H9 (cell line): ENCODE results near the gene CDH4. TPM values are rescaled to one million over a fixed set of nuclear protein-coding genes. Genes with fewer than 3 reads are reported as not detected.

Experiments used
- DNase-seq: peaks from one replicate; pipeline ENCODE4 v3.0.0-alpha.2; 2017
- H2AFZ ChIP-seq: one replicate; pipeline ENCODE4 v1.6.1; 2013; ENCODE audit warnings: mild to moderate bottlenecking, low read length, control low read depth, moderate library complexity
- H2AK5ac ChIP-seq: 2 replicates; pipeline ENCODE4 v1.6.1; 2013; ENCODE audit warnings: low read length, control low read depth, mixed read lengths; ENCODE audit not compliant: insufficient read length
- H2BK120ac ChIP-seq: one replicate; pipeline ENCODE4 v1.6.1; 2013; ENCODE audit warnings: low read depth, mild to moderate bottlenecking, low read length, control low read depth, inconsistent platforms; ENCODE audit not compliant: poor library complexity, severe bottlenecking
- H2BK12ac ChIP-seq: 2 replicates; pipeline ENCODE4 v1.6.1; 2013; ENCODE audit warnings: low read length, control low read depth, mixed read lengths, low read depth; ENCODE audit not compliant: insufficient read length
- H2BK15ac ChIP-seq: 2 replicates; pipeline ENCODE4 v1.6.1; 2013; ENCODE audit warnings: low read depth, low read length, control low read depth
- H2BK20ac ChIP-seq: one replicate; pipeline ENCODE4 v1.6.1; 2013; ENCODE audit warnings: low read depth, mild to moderate bottlenecking, low read length, control low read depth, inconsistent platforms; ENCODE audit not compliant: poor library complexity, severe bottlenecking
- H2BK5ac ChIP-seq: 2 replicates; pipeline ENCODE4 v1.6.1; 2013; ENCODE audit warnings: low read length, control low read depth, mixed read lengths; ENCODE audit not compliant: insufficient read length
- H3K14ac ChIP-seq: 2 replicates; pipeline ENCODE4 v1.6.1; 2013; ENCODE audit warnings: low read length, control low read depth; ENCODE audit not compliant: insufficient read depth
- H3K18ac ChIP-seq: 2 replicates; pipeline ENCODE4 v1.6.1; 2013; ENCODE audit warnings: low read depth, mild to moderate bottlenecking, mixed read lengths, low read length, control low read depth; ENCODE audit not compliant: insufficient read length
- H3K23ac ChIP-seq: 2 replicates; pipeline ENCODE4 v1.6.1; 2013; ENCODE audit warnings: low read length, control low read depth, mixed read lengths, low read depth; ENCODE audit not compliant: insufficient read length
- H3K23me2 ChIP-seq: 2 replicates; pipeline ENCODE4 v1.6.1; 2013; ENCODE audit warnings: low read depth, mild to moderate bottlenecking, mixed read lengths, low read length, control low read depth; ENCODE audit not compliant: insufficient read length, poor library complexity, severe bottlenecking
- H3K27ac ChIP-seq: 2 replicates; pipeline ENCODE4 v1.5.1; 2013; ENCODE audit warnings: low read length, control low read depth, mixed read lengths, low read depth; ENCODE audit not compliant: insufficient read length
- H3K27me3 ChIP-seq: 2 replicates; pipeline ENCODE4 v1.6.1; 2013; ENCODE audit warnings: low read length, control low read depth, inconsistent platforms; ENCODE audit not compliant: insufficient read depth
- H3K4ac ChIP-seq: 2 replicates; pipeline ENCODE4 v1.6.1; 2013; ENCODE audit warnings: low read depth, mild to moderate bottlenecking, control low read depth, inconsistent platforms, low read length, moderate library complexity
- H3K4me1 ChIP-seq: 2 replicates; pipeline ENCODE4 v1.6.1; 2013; ENCODE audit warnings: low read length, control low read depth, inconsistent platforms; ENCODE audit not compliant: insufficient read depth
- H3K4me2 ChIP-seq: 2 replicates; pipeline ENCODE4 v1.6.1; 2013; ENCODE audit warnings: low read length, control low read depth, mixed read lengths; ENCODE audit not compliant: insufficient read length, insufficient read depth
- H3K56ac ChIP-seq: 2 replicates; pipeline ENCODE4 v1.6.1; 2013; ENCODE audit warnings: low read depth, mild to moderate bottlenecking, mixed read lengths, low read length, control low read depth; ENCODE audit not compliant: insufficient read length
- H3K79me1 ChIP-seq: 2 replicates; pipeline ENCODE4 v1.6.1; 2013; ENCODE audit warnings: low read depth, mild to moderate bottlenecking, moderate library complexity, low read length, control low read depth, inconsistent platforms; ENCODE audit not compliant: insufficient read depth, poor library complexity, severe bottlenecking
- H3K79me2 ChIP-seq: 2 replicates; pipeline ENCODE4 v1.6.1; 2013; ENCODE audit warnings: low read length, control low read depth, inconsistent platforms; ENCODE audit not compliant: insufficient read depth
- H3K9ac ChIP-seq: 2 replicates; pipeline ENCODE4 v1.6.1; 2013; ENCODE audit warnings: low read length, control low read depth, mixed read lengths; ENCODE audit not compliant: insufficient read length; ENCODE audit errors: extremely low read depth
- H3K9me3 ChIP-seq: one replicate; pipeline ENCODE4 v1.6.1; 2013; ENCODE audit warnings: low read depth, low read length, inconsistent platforms; ENCODE audit not compliant: control insufficient read depth
- H3T11ph ChIP-seq: one replicate; pipeline ENCODE4 v1.6.1; 2013; ENCODE audit warnings: mild to moderate bottlenecking, low read length, control low read depth, inconsistent platforms
- H4K20me1 ChIP-seq: one replicate; pipeline ENCODE4 v1.6.1; 2013; ENCODE audit not compliant: control insufficient read depth, insufficient read length, insufficient read depth
- H4K5ac ChIP-seq: 2 replicates; pipeline ENCODE4 v1.6.1; 2013; ENCODE audit warnings: low read depth, mild to moderate bottlenecking, mixed read lengths, low read length, control low read depth; ENCODE audit not compliant: insufficient read length
- H4K8ac ChIP-seq: replicated peaks from 2 replicates; pipeline ENCODE4 v1.6.1; 2013; ENCODE audit warnings: low read length, control low read depth, mixed read lengths, low read depth; ENCODE audit not compliant: insufficient read length
- H4K91ac ChIP-seq: 2 replicates; pipeline ENCODE4 v1.6.1; 2013; ENCODE audit warnings: low read depth, mild to moderate bottlenecking, moderate library complexity, mixed read lengths, low read length, control low read depth; ENCODE audit not compliant: insufficient read length
- H3K27ac Mint-ChIP-seq, 3 experiments: 2 replicates in 2 of 3; 3 replicates in 1 of 3; pipeline ENCODE4 v1.8.0; 2020 to 2021; ENCODE audit warnings: mixed read lengths in 3 of 3, mild to moderate bottlenecking in 1 of 3, moderate library complexity in 1 of 3
- H3K27me3 Mint-ChIP-seq: 2 replicates; pipeline ENCODE4 v1.8.0; 2021; ENCODE audit warnings: low read depth, mild to moderate bottlenecking, moderate library complexity, mixed read lengths
- H3K36me3 Mint-ChIP-seq, 3 experiments: 2 replicates in 2 of 3; 3 replicates in 1 of 3; pipeline ENCODE4 v1.8.0; 2020 to 2021; ENCODE audit warnings: low read depth in 3 of 3, mixed read lengths in 3 of 3; ENCODE audit not compliant: insufficient read depth in 1 of 3
- H3K4me1 Mint-ChIP-seq, 2 experiments: 2 replicates each; pipeline ENCODE4 v1.8.0; 2020; ENCODE audit warnings: mixed read lengths in 2 of 2
- H3K4me3 Mint-ChIP-seq, 2 experiments: 2 replicates in 1 of 2; 3 replicates in 1 of 2; pipeline ENCODE4 v1.8.0; 2020 to 2021; ENCODE audit warnings: mild to moderate bottlenecking in 2 of 2, mixed read lengths in 2 of 2, moderate library complexity in 1 of 2
- H3K9me3 Mint-ChIP-seq, 2 experiments: 2 replicates in 1 of 2; 3 replicates in 1 of 2; pipeline ENCODE4 v1.8.0; 2020; ENCODE audit warnings: mild to moderate bottlenecking in 2 of 2, mixed read lengths in 2 of 2, moderate library complexity in 1 of 2
- CTCF ChIP-seq: fragments of 200-600 bp; sonication (generic); conservative IDR thresholded peaks from 3 replicates; pipeline ENCODE4 v1.8.0; 2021; ENCODE audit warnings: antibody characterized with exemption, mild to moderate bottlenecking
- WGBS: extraction: QIAGEN DNeasy Blood & Tissue Kit; methylation state at CpG from one replicate; pipeline ENCODE4 v1.1.7; 2013; ENCODE audit warnings: missing lambda C conversion rate, low lambda C conversion rate, mixed read lengths; ENCODE audit not compliant: insufficient read length; ENCODE audit errors: extremely low coverage; 5-methylcytosine and 5-hydroxymethylcytosine counted together
- total RNA-seq: library from RNA; stranded (reverse); gene quantifications from 2 replicates; pipeline ENCODE4 v1.2.1, GENCODE V29; 2021

The CDH4 gene
- total RNA-seq, 1 experiment from 2014 or later: 3.0 TPM

DNA sequence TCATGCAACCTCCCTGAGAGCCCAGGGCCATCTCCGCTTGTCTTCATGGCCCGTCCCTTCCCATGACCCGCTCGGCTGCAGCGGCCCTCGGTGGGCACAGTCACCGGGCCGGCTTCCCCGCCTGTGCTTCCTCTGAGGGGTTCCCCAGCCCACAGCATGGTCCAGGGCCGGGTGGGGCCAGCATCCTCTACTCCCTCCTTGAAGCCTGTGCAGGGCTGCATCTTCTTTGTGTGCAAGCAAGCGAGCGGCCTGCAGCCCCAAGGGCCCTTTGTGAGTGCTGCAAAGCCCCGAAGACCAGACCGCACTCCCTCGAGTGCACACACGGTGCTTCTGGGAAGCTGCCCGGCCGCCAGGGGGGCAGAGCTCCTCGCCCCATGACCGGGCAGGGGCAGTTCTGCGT, 547.9 kb downstream of the CDH4 start:
- no peak overlapping the region for H4K8ac ChIP-seq
- no peak for DNase-seq
- H3K23ac ChIP-seq: no peak overlapping the region
- no peaks in the 10 kb centered on the region for H3K9me3 ChIP-seq
- no peak overlapping the region for H3K18ac ChIP-seq
- no peak overlapping the region for H2BK12ac ChIP-seq
- no peaks in the 10 kb centered on the region for H3K9me3 Mint-ChIP-seq
- H3K27ac ChIP-seq: no peak overlapping the region
- H2AFZ ChIP-seq: no peak overlapping the region
- no peak overlapping the region for H4K5ac ChIP-seq
- no peaks in the 10 kb centered on the region for H3K36me3 Mint-ChIP-seq
- no peak overlapping the region; a peak in 1 of 7 replicates for H3K27ac Mint-ChIP-seq
- WGBS: no CpG with 5 or more reads among the region's 21 CpGs
- H3K56ac ChIP-seq: no peak overlapping the region
- H3K27me3 Mint-ChIP-seq: peaks cover 23% of the 10 kb centered on the region
- H3K4ac ChIP-seq: no peak overlapping the region
- H2BK120ac ChIP-seq: no peak overlapping the region
- H2BK20ac ChIP-seq: no peak overlapping the region
- no peak overlapping the region for H3T11ph ChIP-seq
- H3K79me1 ChIP-seq: no peaks in the 10 kb centered on the region
- H2BK5ac ChIP-seq: no peak overlapping the region
- H3K9ac ChIP-seq: no peak overlapping the region
- H3K4me1 Mint-ChIP-seq: peaks cover 6 to 28% of the 10 kb centered on the region in 2 experiments; a peak in 3 of 4 replicates
- H3K23me2 ChIP-seq: no peaks in the 10 kb centered on the region
- TF ChIP-seq CTCF: no peak
- no peak overlapping the region for H4K91ac ChIP-seq
- H3K27me3 ChIP-seq: peaks cover 2% of the 10 kb centered on the region
- no peak overlapping the region for H3K14ac ChIP-seq
- no peaks in the 10 kb centered on the region; the same call in 1 of the 2 replicates for H3K4me1 ChIP-seq
- no peak overlapping the region for H3K4me3 Mint-ChIP-seq
- no peak overlapping the region for H2BK15ac ChIP-seq
- H2AK5ac ChIP-seq: no peak overlapping the region
- no peak overlapping the region for H3K4me2 ChIP-seq
- no peaks in the 10 kb centered on the region for H4K20me1 ChIP-seq
- no peaks in the 10 kb centered on the region for H3K79me2 ChIP-seq
